ENCODE results near the gene TMEM229B.

- no peak for TF ChIP-seq POLR2A (IDR thresholded peaks at IDR 0.05)
- no peak for TF ChIP-seq CTCF (IDR thresholded peaks at IDR 0.05)
Observed at GRCh38 chr14:67502867-67503266, 14.3 kb upstream of the TMEM229B start.
